Nephron (organoid): Measurements from ENCODE around the gene CC2D2A.

ENCODE experiments used
- H3K27ac Mint-ChIP-seq, 3 experiments: 2 replicates each; pipeline ENCODE4 v1.8.0; 2020; ENCODE audit warnings: mixed read lengths in 3 of 3, mild to moderate bottlenecking in 2 of 3, moderate library complexity in 1 of 3
- H3K27me3 Mint-ChIP-seq: 2 replicates; pipeline ENCODE4 v1.8.0; 2021; ENCODE audit warnings: low read depth, mild to moderate bottlenecking, moderate library complexity, mixed read lengths
- H3K36me3 Mint-ChIP-seq: 2 replicates; pipeline ENCODE4 v1.8.0; 2020; ENCODE audit warnings: low read depth, mixed read lengths
- H3K4me1 Mint-ChIP-seq: 2 replicates; pipeline ENCODE4 v1.8.0; 2020; ENCODE audit warnings: mixed read lengths
- H3K4me3 Mint-ChIP-seq, 3 experiments: 2 replicates each; pipeline ENCODE4 v1.8.0; 2020; ENCODE audit warnings: mild to moderate bottlenecking in 3 of 3, mixed read lengths in 3 of 3, moderate library complexity in 2 of 3
- H3K9me3 Mint-ChIP-seq: 2 replicates; pipeline ENCODE4 v1.8.0; 2020; ENCODE audit warnings: mixed read lengths
- CTCF ChIP-seq, 3 experiments: fragments of 200-600 bp; sonication (generic); IDR thresholded peaks; one replicate each; pipeline ENCODE4 v1.5.0; 2021; ENCODE audit warnings: antibody characterized with exemption in 3 of 3; ENCODE audit not compliant: unreplicated experiment in 3 of 3

Gene CC2D2A

GRCh38 chr4:15586066-15586465 lies 116.4 kb downstream of the CC2D2A start:
- Mint-ChIP-seq H3K36me3 (peaks cover 55% of the 10 kb centered on the region), H3K27me3 (no peaks in the 10 kb centered on the region), H3K27ac (no peak overlapping the region), H3K9me3 (peaks cover 2% of the 10 kb centered on the region), H3K4me1 (peaks cover 4% of the 10 kb centered on the region), H3K4me3 (no peak overlapping the region)
- no peak for TF ChIP-seq CTCF (IDR thresholded peaks at IDR 0.05; ENCODE audit: unreplicated experiment in 3 of 3)

GRCh38 chr4:15587649-15588048 lies 118.0 kb downstream of the CC2D2A start:
- H3K4me1 Mint-ChIP-seq = peaks cover 4% of the 10 kb centered on the region
- H3K9me3 Mint-ChIP-seq = peaks cover 2% of the 10 kb centered on the region
- no peak for TF ChIP-seq CTCF (IDR thresholded peaks at IDR 0.05; ENCODE audit: unreplicated experiment in 3 of 3)
- no peak overlapping the region for H3K27ac Mint-ChIP-seq
- peaks cover 46% of the 10 kb centered on the region for H3K36me3 Mint-ChIP-seq
- H3K4me3 Mint-ChIP-seq = no peak overlapping the region
- H3K27me3 Mint-ChIP-seq = no peaks in the 10 kb centered on the region

- peaks cover 25% of the 10 kb centered on the region for H3K36me3 Mint-ChIP-seq
- no peak for TF ChIP-seq CTCF (IDR thresholded peaks at IDR 0.05; ENCODE audit: unreplicated experiment in 3 of 3)
- H3K4me1 Mint-ChIP-seq = no peaks in the 10 kb centered on the region
- H3K27me3 Mint-ChIP-seq = no peaks in the 10 kb centered on the region
- H3K9me3 Mint-ChIP-seq = no peaks in the 10 kb centered on the region
- H3K4me3 Mint-ChIP-seq = no peak overlapping the region
- H3K27ac Mint-ChIP-seq = no peak overlapping the region
Measured at GRCh38 chr4:15592799-15593198, 123.1 kb downstream of the CC2D2A start.

GRCh38 chr4:15598644-15599043 lies 129.0 kb downstream of the CC2D2A start:
- no peak overlapping the region for H3K27ac Mint-ChIP-seq
- no peaks in the 10 kb centered on the region for H3K4me1 Mint-ChIP-seq
- peaks cover 66% of the 10 kb centered on the region for H3K36me3 Mint-ChIP-seq
- H3K27me3 Mint-ChIP-seq = no peaks in the 10 kb centered on the region
- peaks cover under 1% of the 10 kb centered on the region for H3K9me3 Mint-ChIP-seq
- no peak overlapping the region for H3K4me3 Mint-ChIP-seq
- TF ChIP-seq CTCF (IDR thresholded peaks at IDR 0.05; ENCODE audit: unreplicated experiment in 3 of 3) = no peak

GRCh38 chr4:15600176-15600575 lies 130.5 kb downstream of the CC2D2A start:
- Mint-ChIP-seq H3K4me3 (no peak overlapping the region), H3K9me3 (peaks cover 7% of the 10 kb centered on the region), H3K4me1 (no peaks in the 10 kb centered on the region), H3K27ac (peak overlapping the region in 1 of 3 experiments; percentile 41), H3K36me3 (peaks cover 81% of the 10 kb centered on the region), H3K27me3 (no peaks in the 10 kb centered on the region)
- TF ChIP-seq CTCF (IDR thresholded peaks at IDR 0.05; ENCODE audit: unreplicated experiment in 3 of 3) = no peak

GRCh38 chr4:15601862-15602261 lies 132.2 kb downstream of the CC2D2A start:
- Mint-ChIP-seq H3K36me3 (peaks cover 87% of the 10 kb centered on the region), H3K9me3 (peaks cover 7% of the 10 kb centered on the region), H3K27me3 (no peaks in the 10 kb centered on the region), H3K27ac (no peak overlapping the region), H3K4me1 (no peaks in the 10 kb centered on the region), H3K4me3 (no peak overlapping the region)
- TF ChIP-seq CTCF (IDR thresholded peaks at IDR 0.05; ENCODE audit: unreplicated experiment in 3 of 3) = no peak
